SK-N-SH treated with all-trans-retinoic acid at 6 μM for 48 hours (cell line): ENCODE results near the gene HSF4.

Experiments used
- ATAC-seq: fragments of 200-7000 bp; cut with Tn5 transposase; 3 replicates; pipeline ENCODE4 v1.9.1; 2020; ENCODE audit warnings: mild to moderate bottlenecking, moderate library complexity
- ARNTL ChIP-seq: fragments of 450-650 bp; formaldehyde crosslinking; IDR thresholded peaks from 2 replicates; pipeline ENCODE4 v1.5.0; 2020; ENCODE audit warnings: low read depth, mild to moderate bottlenecking, moderate library complexity, borderline replicate concordance
- BACH2 ChIP-seq: fragments of 250-450 bp; sonication (Bioruptor Pico); IDR thresholded peaks from 2 replicates; pipeline ENCODE4 v1.9.0; 2021; ENCODE audit warnings: mild to moderate bottlenecking, borderline replicate concordance
- CREB5 ChIP-seq: fragments of 250-450 bp; sonication (Bioruptor Pico); IDR thresholded peaks from 2 replicates; pipeline ENCODE4 v1.5.1; 2020; ENCODE audit warnings: low read depth, mild to moderate bottlenecking, moderate library complexity
- CSDC2 ChIP-seq: fragments of 250-450 bp; sonication (Bioruptor Pico); IDR thresholded peaks from 2 replicates; pipeline ENCODE4 v1.5.0; 2020; ENCODE audit warnings: mild to moderate bottlenecking, moderate library complexity
- CSRNP3 ChIP-seq: fragments of 250-450 bp; sonication (Bioruptor Pico); IDR thresholded peaks from 2 replicates; pipeline ENCODE4 v1.5.1; 2021; ENCODE audit warnings: mild to moderate bottlenecking, moderate library complexity
- ESRRG ChIP-seq: fragments of 250-450 bp; sonication (Bioruptor Pico); IDR thresholded peaks from 2 replicates; pipeline ENCODE4 v1.6.1; 2021; ENCODE audit warnings: mild to moderate bottlenecking
- GLIS3 ChIP-seq: fragments of 250-450 bp; sonication (Bioruptor Pico); IDR thresholded peaks from 2 replicates; pipeline ENCODE4 v1.5.0; 2020; ENCODE audit warnings: mild to moderate bottlenecking, moderate library complexity
- ISL1 ChIP-seq: fragments of 250-450 bp; sonication (Bioruptor Pico); IDR thresholded peaks from 2 replicates; pipeline ENCODE4 v2.1.2; 2022; ENCODE audit warnings: mild to moderate bottlenecking, moderate library complexity
- OSR1 ChIP-seq: fragments of 250-450 bp; sonication (Bioruptor Pico); IDR thresholded peaks from 2 replicates; pipeline ENCODE4 v1.8.0; 2022; ENCODE audit warnings: moderate library complexity, mild to moderate bottlenecking, inconsistent platforms
- POU6F1 ChIP-seq: fragments of 250-450 bp; sonication (Bioruptor Pico); IDR thresholded peaks from 2 replicates; pipeline ENCODE4 v1.8.0; 2021; ENCODE audit warnings: low read depth, mild to moderate bottlenecking, moderate library complexity, borderline replicate concordance
- PPARA ChIP-seq: fragments of 250-450 bp; sonication (Bioruptor Pico); IDR thresholded peaks from 2 replicates; pipeline ENCODE4 v1.5.0; 2020; ENCODE audit warnings: mild to moderate bottlenecking, borderline replicate concordance
- RARB ChIP-seq: fragments of 250-450 bp; sonication (Bioruptor Pico); IDR thresholded peaks from 2 replicates; pipeline ENCODE4 v1.8.0; 2021; ENCODE audit warnings: mild to moderate bottlenecking, moderate library complexity
- SNAI2 ChIP-seq: fragments of 250-450 bp; sonication (Bioruptor Pico); IDR thresholded peaks from 2 replicates; pipeline ENCODE4 v1.5.0; 2020; ENCODE audit warnings: mild to moderate bottlenecking, moderate library complexity
- TCF4 ChIP-seq: fragments of 250-450 bp; sonication (Bioruptor Pico); IDR thresholded peaks from 2 replicates; pipeline ENCODE4 v1.8.0; 2021; ENCODE audit warnings: mild to moderate bottlenecking, moderate library complexity, borderline replicate concordance
- TOX ChIP-seq: fragments of 250-450 bp; sonication (Bioruptor Pico); IDR thresholded peaks from 2 replicates; pipeline ENCODE4 v1.8.0; 2021; ENCODE audit warnings: mild to moderate bottlenecking, moderate library complexity, borderline replicate concordance
- TSHZ2 ChIP-seq: fragments of 250-450 bp; sonication (Bioruptor Pico); IDR thresholded peaks from 2 replicates; pipeline ENCODE4 v1.5.0; 2020; ENCODE audit warnings: mild to moderate bottlenecking, moderate library complexity
- ZC3H10 ChIP-seq: fragments of 250-450 bp; sonication (Bioruptor Pico); IDR thresholded peaks from 2 replicates; pipeline ENCODE4 v1.5.1; 2021; ENCODE audit warnings: mild to moderate bottlenecking, moderate library complexity
- ZFP3 ChIP-seq: fragments of 250-450 bp; sonication (Bioruptor Pico); IDR thresholded peaks from 2 replicates; pipeline ENCODE4 v1.5.0; 2020; ENCODE audit warnings: mild to moderate bottlenecking, moderate library complexity
- ZFP30 ChIP-seq: fragments of 450-650 bp; formaldehyde crosslinking; IDR thresholded peaks from 2 replicates; pipeline ENCODE4 v1.5.0; 2022; ENCODE audit warnings: mild to moderate bottlenecking, moderate library complexity
- ZNF565 ChIP-seq: fragments of 450-650 bp; formaldehyde crosslinking; conservative IDR thresholded peaks from 2 replicates; pipeline ENCODE4 v1.5.0; 2020; ENCODE audit warnings: low read depth, mild to moderate bottlenecking, moderate library complexity
- ZNF70 ChIP-seq: fragments of 450-650 bp; formaldehyde crosslinking; IDR thresholded peaks from 2 replicates; pipeline ENCODE4 v1.5.0; 2020; ENCODE audit warnings: mild to moderate bottlenecking, moderate library complexity
- ZNF8 ChIP-seq: fragments of 450-650 bp; formaldehyde crosslinking; IDR thresholded peaks from 2 replicates; pipeline ENCODE4 v1.5.0; 2020; ENCODE audit warnings: mild to moderate bottlenecking, moderate library complexity

Gene HSF4

GRCh38 chr16:67186550-67186950 is 22.0 kb downstream of the HSF4 start:
- ATAC-seq = peak; percentile 23
- TF ChIP-seq OSR1 (CRISPR knock-in tag) (no peak), ZFP30 (CRISPR knock-in tag) (no peak), SNAI2 (no peak), BACH2 (CRISPR knock-in tag) (no peak), ZC3H10 (CRISPR knock-in tag) (no peak), CSDC2 (CRISPR knock-in tag) (no peak), ZNF8 (CRISPR knock-in tag) (no peak), ZFP3 (CRISPR knock-in tag) (no peak), CSRNP3 (CRISPR knock-in tag) (no peak), TOX (no peak), TCF4 (CRISPR knock-in tag) (no peak), ISL1 (no peak), GLIS3 (no peak), CREB5 (CRISPR knock-in tag) (no peak), ESRRG (CRISPR knock-in tag) (no peak), ARNTL (CRISPR knock-in tag) (no peak), PPARA (CRISPR knock-in tag) (no peak), ZNF565 (CRISPR knock-in tag) (no peak), POU6F1 (no peak), RARB (CRISPR knock-in tag) (no peak)
- TF ChIP-seq, all 23 proteins: peak for 0

GRCh38 chr16:67187175-67187890 is 22.8 kb downstream of the HSF4 start:
- no peak for ATAC-seq
- TF ChIP-seq GLIS3 = no peak

- no peak for TF ChIP-seq ZNF70
- TF ChIP-seq ZNF565 (CRISPR knock-in tag) = no peak
- no peak for TF ChIP-seq TSHZ2 (CRISPR knock-in tag)
- TF ChIP-seq, all 23 proteins: peak for 0
- ATAC-seq = no peak
Measured at GRCh38 chr16:67188323-67188722, 23.8 kb downstream of the HSF4 start.

GRCh38 chr16:67188798-67189197 is 24.3 kb downstream of the HSF4 start:
- no peak for ATAC-seq
- TF ChIP-seq CSRNP3 (CRISPR knock-in tag) = no peak
- no peak for TF ChIP-seq ZNF70
- TF ChIP-seq CSDC2 (CRISPR knock-in tag) = no peak
- no peak for TF ChIP-seq ESRRG (CRISPR knock-in tag)
- no peak for TF ChIP-seq ZNF565 (CRISPR knock-in tag)
- no peak for TF ChIP-seq GLIS3
- no peak for TF ChIP-seq TOX
- no peak for TF ChIP-seq SNAI2
- no peak for TF ChIP-seq ZFP3 (CRISPR knock-in tag)
- no peak for TF ChIP-seq ISL1
- TF ChIP-seq ZFP30 (CRISPR knock-in tag) = no peak
- TF ChIP-seq BACH2 (CRISPR knock-in tag) = no peak
- TF ChIP-seq CREB5 (CRISPR knock-in tag) = no peak
- TF ChIP-seq TSHZ2 (CRISPR knock-in tag) = no peak
- TF ChIP-seq OSR1 (CRISPR knock-in tag) = no peak
- no peak for TF ChIP-seq ZNF8 (CRISPR knock-in tag)
